ENCODE results near the gene STK24. TPM values are rescaled to one million over a fixed set of nuclear protein-coding genes. Genes with fewer than 3 reads are reported as not detected.

STK24 gene
- total RNA-seq, 4 donors from 2014 or later, result 28.7 to 68.4 (median 49.4) TPM

- ATAC-seq (peak; percentile 78 to 82), DNase-seq (peak; percentile 79 to 95)
- Histone ChIP-seq H3K27ac (peak overlapping the region; percentile 82 to 88 (median 86)), H3K4me3 (peak overlapping the region; percentile 4 to 24 (median 10)), H3K27me3 (no peaks in the 10 kb centered on the region), H3K4me1 (peaks cover 81 to 83% of the 10 kb centered on the region in 2 donors), H3K36me3 (no peaks in the 10 kb centered on the region), H3K9me3 (no peaks in the 10 kb centered on the region)
- in situ Hi-C loops (cut with MboI; ENCODE audit: low sequenced_read_pairs in 4 of 4) (loop anchor here in 2 of 4 donors (10.0 kb wide), 1 partner anchor 90 kb away; the partner anchor contains the start of gene STK24 (in 2 of the 2)), intact Hi-C loops (cut with DNase I; ENCODE audit: low total_unique reads) (loop anchor here (5.0 kb wide), 1 partner anchor 112 kb away; no protein-coding TSS in a partner anchor)
- TF ChIP-seq CTCF (IDR thresholded peaks at IDR 0.05 in 4 of 5, conservative IDR thresholded peaks at IDR 0.05 in 1 of 5) (no peak), POLR2A (IDR thresholded peaks at IDR 0.05) (peak; percentile 38 to 43)
These were observed 92.4 kb downstream of the STK24 start for GRCh38 chr13:98484289-98485219.

GRCh38 chr13:98483601-98484288, 93.2 kb downstream of the STK24 start:
- TF ChIP-seq CTCF (IDR thresholded peaks at IDR 0.05 in 4 of 5, conservative IDR thresholded peaks at IDR 0.05 in 1 of 5), result no peak
- TF ChIP-seq POLR2A (IDR thresholded peaks at IDR 0.05), result no peak
- Histone ChIP-seq H3K27me3 (no peaks in the 10 kb centered on the region), H3K27ac (peak overlapping the region; percentile 82 to 88 (median 86)), H3K4me1 (peaks cover 75 to 83% of the 10 kb centered on the region in 2 donors), H3K4me3 (peak overlapping the region; percentile 5 to 24 (median 14)), H3K36me3 (no peaks in the 10 kb centered on the region), H3K9me3 (no peaks in the 10 kb centered on the region)
- ATAC-seq (peak; percentile 8 to 19), DNase-seq (peak in 1 of 2 donors; percentile 43)
- intact Hi-C loops (cut with DNase I; ENCODE audit: low total_unique reads) (loop anchor here (1.0 to 5.0 kb wide), 2 partner anchors 94 to 111 kb away; partner anchors contain the start of gene STK24), in situ Hi-C loops (cut with MboI; ENCODE audit: low sequenced_read_pairs in 4 of 4) (loop anchor here in 2 of 4 donors (10.0 kb wide), 1 partner anchor 91 kb away; the partner anchor contains the start of gene STK24 (in 2 of the 2))

- no peaks in the 10 kb centered on the region for H3K36me3 ChIP-seq
- H3K27ac ChIP-seq, result peak overlapping the region; percentile 82 to 88 (median 86)
- H3K4me1 ChIP-seq, result peaks cover 67 to 85% of the 10 kb centered on the region in 2 donors
- in situ Hi-C loops (cut with MboI; ENCODE audit: low sequenced_read_pairs in 4 of 4), result loop anchor here in 2 of 4 donors (10.0 kb wide), 1 partner anchor 92 kb away; the partner anchor contains the start of gene STK24 (in 2 of the 2)
- TF ChIP-seq POLR2A (IDR thresholded peaks at IDR 0.05) (no peak), CTCF (IDR thresholded peaks at IDR 0.05 in 4 of 5, conservative IDR thresholded peaks at IDR 0.05 in 1 of 5) (peak in 2 of 5 experiments; percentile 12 to 31)
- peak overlapping the region in 3 of 4 donors; percentile 1 to 26 (median 21) for H3K4me3 ChIP-seq
- H3K27me3 ChIP-seq, result no peaks in the 10 kb centered on the region
- H3K9me3 ChIP-seq, result no peaks in the 10 kb centered on the region
- DNase-seq (peak; percentile 45 to 81), ATAC-seq (peak; percentile 21 to 24)
- intact Hi-C loops (cut with DNase I; ENCODE audit: low total_unique reads), result loop anchor here (1.0 to 5.0 kb wide), 2 partner anchors 95 to 110 kb away; partner anchors contain the start of gene STK24
These were observed 94.1 kb downstream of the STK24 start for GRCh38 chr13:98482476-98483444.

All from gastrocnemius medialis (tissue), 4 donors.